ACC112 (cell line): ENCODE measurements around the gene TMEM140.
A peak's percentile ranks its signal among the peaks of the same experiment; 100 is the strongest.
"Not testable (repeated sequence)": the region's sequence is repeated elsewhere in the genome, so short reads cannot be mapped to it uniquely, and the experiment has no call there.

ENCODE experiments used
- H2AFZ ChIP-seq: fragments of 200-600 bp; sonication (generic); one replicate; pipeline ENCODE4 v1.6.0; 2017; ENCODE audit warnings: antibody characterized with exemption, low read length; ENCODE audit not compliant: unreplicated experiment
- H3K27ac ChIP-seq: fragments of 200-600 bp; sonication (generic); 2 replicates; pipeline ENCODE4 v1.5.1; 2014; ENCODE audit warnings: low read depth, mild to moderate bottlenecking, antibody characterized with exemption, low read length, moderate library complexity
- H3K27me3 ChIP-seq: fragments of 200-600 bp; sonication (generic); 2 replicates; pipeline ENCODE4 v1.6.1; 2014; ENCODE audit warnings: mild to moderate bottlenecking, antibody characterized with exemption, low read length, moderate library complexity, mixed read lengths; ENCODE audit not compliant: insufficient read depth
- H3K36me3 ChIP-seq: fragments of 200-600 bp; sonication (generic); 2 replicates; pipeline ENCODE4 v1.6.1; 2016; ENCODE audit warnings: mild to moderate bottlenecking, antibody characterized with exemption, low read length, moderate library complexity, mixed read lengths; ENCODE audit not compliant: insufficient read depth
- H3K4me1 ChIP-seq: fragments of 200-600 bp; sonication (generic); one replicate; pipeline ENCODE4 v1.6.1; 2016; ENCODE audit warnings: low read length, mixed read lengths; ENCODE audit not compliant: insufficient read depth, unreplicated experiment, control insufficient read depth
- H3K4me3 ChIP-seq: fragments of 200-600 bp; sonication (generic); 2 replicates; pipeline ENCODE4 v1.5.1; 2014; ENCODE audit warnings: mild to moderate bottlenecking, low read depth, low read length
- H3K79me2 ChIP-seq: fragments of 200-600 bp; sonication (generic); one replicate; pipeline ENCODE4 v1.6.0; 2016; ENCODE audit warnings: low read length; ENCODE audit not compliant: control insufficient read depth, unreplicated experiment, insufficient read depth

TMEM140 gene

GRCh38 chr7:135147899-135148721, at the start of gene TMEM140:
Gene TMEM140 (plus strand): TSS chr7:135148072. CDS start chr7:135164442, 16,370 bp downstream.
- H3K4me3 ChIP-seq: peak within 1 kb of the TSS; percentile 85
- H2AFZ ChIP-seq: peak within 1 kb of the TSS; percentile 74
- H3K36me3 ChIP-seq: 0 out of 2 replicates have a peak, but pooled peaks cover 11% of the 10 kb centered on the region
- peak within 1 kb of the TSS; percentile 96 for H3K27ac ChIP-seq
- H3K27me3 ChIP-seq: no peaks in the 10 kb centered on the region
- H3K79me2 ChIP-seq: peaks cover 29% of the 10 kb centered on the region
- H3K4me1 ChIP-seq: peaks cover 21% of the 10 kb centered on the region

- no peak overlapping the region for H3K4me3 ChIP-seq
- H3K27ac ChIP-seq: no peak overlapping the region
- H2AFZ ChIP-seq: no peak overlapping the region
- H3K36me3 ChIP-seq: no peaks in the 10 kb centered on the region
- H3K4me1 ChIP-seq: peaks cover 6% of the 10 kb centered on the region
- no peaks in the 10 kb centered on the region for H3K79me2 ChIP-seq
- no peaks in the 10 kb centered on the region for H3K27me3 ChIP-seq
Observed at GRCh38 chr7:135098391-135098790, 49.5 kb upstream of the TMEM140 start.

GRCh38 chr7:135100856-135101255, 47.0 kb upstream of the TMEM140 start:
- H3K4me1 ChIP-seq: peaks cover 6% of the 10 kb centered on the region
- H3K27ac ChIP-seq: no peak overlapping the region
- no peaks in the 10 kb centered on the region for H3K27me3 ChIP-seq
- H3K4me3 ChIP-seq: no peak overlapping the region
- no peaks in the 10 kb centered on the region for H3K79me2 ChIP-seq
- no peaks in the 10 kb centered on the region for H3K36me3 ChIP-seq
- no peak overlapping the region for H2AFZ ChIP-seq

GRCh38 chr7:135102372-135102771, 45.5 kb upstream of the TMEM140 start:
- no peak overlapping the region for H3K4me3 ChIP-seq
- no peaks in the 10 kb centered on the region for H3K27me3 ChIP-seq
- no peaks in the 10 kb centered on the region for H3K79me2 ChIP-seq
- H3K27ac ChIP-seq: no peak overlapping the region
- no peaks in the 10 kb centered on the region for H3K36me3 ChIP-seq
- H2AFZ ChIP-seq: no peak overlapping the region
- peaks cover 6% of the 10 kb centered on the region for H3K4me1 ChIP-seq

DNA sequence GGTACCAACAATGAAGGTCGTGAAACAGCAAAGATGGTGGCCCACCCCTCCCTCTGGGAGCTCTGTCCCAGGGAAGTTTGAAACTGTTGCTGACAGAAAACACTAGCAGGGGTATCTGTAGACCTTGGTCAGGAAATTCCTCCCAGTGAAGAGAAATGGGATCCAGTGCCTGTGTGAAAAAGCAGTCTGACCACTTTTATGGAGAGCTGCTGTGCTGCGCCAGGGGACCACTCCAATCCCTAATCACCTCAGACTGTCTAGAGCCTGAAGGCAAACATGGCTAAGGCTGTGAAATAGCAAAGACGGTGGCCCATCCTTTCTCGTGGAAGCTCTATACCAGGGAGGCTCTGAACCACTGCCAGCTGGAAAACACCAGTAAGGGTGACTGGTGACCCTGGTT, 38.3 kb upstream of the TMEM140 start:
- H3K27ac ChIP-seq: no peak overlapping the region

GRCh38 chr7:135109976-135110375, 37.9 kb upstream of the TMEM140 start:
- Histone ChIP-seq H3K4me1 (no peaks in the 10 kb centered on the region), H3K79me2 (no peaks in the 10 kb centered on the region), H3K4me3 (no peak overlapping the region), H3K36me3 (no peaks in the 10 kb centered on the region), H3K27ac (no peak overlapping the region), H2AFZ (no peak overlapping the region), H3K27me3 (no peaks in the 10 kb centered on the region)

More for the DNA sequence above, 38.3 kb upstream of the TMEM140 start:
- H3K27me3 ChIP-seq: no peaks in the 10 kb centered on the region
- no peaks in the 10 kb centered on the region for H3K36me3 ChIP-seq
- no peak overlapping the region for H3K4me3 ChIP-seq
- H3K4me1 ChIP-seq: no peaks in the 10 kb centered on the region
- no peaks in the 10 kb centered on the region for H3K79me2 ChIP-seq
- H2AFZ ChIP-seq: no peak overlapping the region

DNA sequence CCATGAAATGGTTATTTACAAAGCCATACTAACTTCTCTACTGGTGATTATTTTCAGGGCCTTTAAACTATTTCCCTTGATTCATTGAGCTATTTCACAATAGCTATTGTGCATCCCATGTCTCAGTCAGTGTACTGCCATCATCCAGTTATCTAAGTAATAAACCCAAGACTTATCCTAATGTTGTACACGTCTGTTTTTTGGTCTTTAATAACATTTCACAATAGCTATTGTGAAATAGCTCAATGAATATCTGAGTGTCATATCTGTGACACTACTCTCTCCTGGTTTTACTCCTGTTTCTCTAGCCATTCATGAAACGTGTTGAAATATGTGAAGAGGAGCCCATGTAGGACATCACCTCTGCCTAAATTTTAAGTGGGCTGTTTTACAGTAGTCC, 36.5 kb upstream of the TMEM140 start:
- H2AFZ ChIP-seq: no peak overlapping the region
- no peaks in the 10 kb centered on the region for H3K79me2 ChIP-seq
- H3K36me3 ChIP-seq: no peaks in the 10 kb centered on the region
- no peak overlapping the region for H3K4me3 ChIP-seq
- H3K4me1 ChIP-seq: no peaks in the 10 kb centered on the region
- no peaks in the 10 kb centered on the region for H3K27me3 ChIP-seq
- no peak overlapping the region for H3K27ac ChIP-seq

- no peak overlapping the region for H2AFZ ChIP-seq
- H3K4me3 ChIP-seq: no peak overlapping the region
- H3K36me3 ChIP-seq: no peaks in the 10 kb centered on the region
- no peaks in the 10 kb centered on the region for H3K4me1 ChIP-seq
- H3K27ac ChIP-seq: no peak overlapping the region
- no peaks in the 10 kb centered on the region for H3K79me2 ChIP-seq
- H3K27me3 ChIP-seq: no peaks in the 10 kb centered on the region
Observed at GRCh38 chr7:135114622-135115021, 33.2 kb upstream of the TMEM140 start.

- Histone ChIP-seq H3K36me3 (no peaks in the 10 kb centered on the region), H3K4me1 (no peaks in the 10 kb centered on the region), H2AFZ (no peak overlapping the region), H3K27ac (no peak overlapping the region), H3K79me2 (no peaks in the 10 kb centered on the region), H3K27me3 (no peaks in the 10 kb centered on the region), H3K4me3 (no peak overlapping the region)
Observed at GRCh38 chr7:135117096-135117495, 30.8 kb upstream of the TMEM140 start.

GRCh38 chr7:135121868-135122267, 26.0 kb upstream of the TMEM140 start:
- Histone ChIP-seq H2AFZ (no peak overlapping the region), H3K4me1 (no peaks in the 10 kb centered on the region), H3K4me3 (no peak overlapping the region), H3K36me3 (no peaks in the 10 kb centered on the region), H3K27me3 (peaks cover 5% of the 10 kb centered on the region; the same call in 1 of the 2 replicates), H3K27ac (no peak overlapping the region), H3K79me2 (no peaks in the 10 kb centered on the region)

DNA sequence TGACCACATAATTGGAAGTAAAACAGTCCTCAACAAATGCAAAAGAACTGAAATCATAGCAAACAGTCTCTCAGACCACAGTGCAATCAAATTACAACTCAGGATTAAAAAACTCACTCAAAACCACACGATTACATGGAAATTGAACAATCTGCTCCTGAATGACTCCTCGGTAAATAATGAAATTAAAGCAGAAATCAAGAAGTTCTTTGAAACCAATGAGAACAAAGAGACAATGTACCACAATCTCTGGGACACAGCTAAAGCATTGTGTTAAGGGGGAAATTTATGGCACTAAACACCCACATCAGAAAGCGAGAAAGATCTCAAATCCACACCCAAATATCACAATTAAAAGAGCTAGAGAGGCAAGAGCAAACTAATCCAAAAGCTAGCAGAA, 23.2 kb upstream of the TMEM140 start:
- H3K4me1 ChIP-seq, H2AFZ ChIP-seq, H3K36me3 ChIP-seq, H3K4me3 ChIP-seq, H3K27me3 ChIP-seq, H3K79me2 ChIP-seq, H3K27ac ChIP-seq: not testable (repeated sequence)
